ENCODE results near the gene PAK4.
"Not testable (repeated sequence)": the region's sequence is repeated elsewhere in the genome, so short reads cannot be mapped to it uniquely, and the experiment has no call there.

Gene PAK4

GRCh38 chr19:39111593-39112199 lies 13.9 kb upstream of the PAK4 start:
- Histone ChIP-seq H3K79me2 (ENCODE audit: insufficient read depth, low read depth) (no peaks in the 10 kb centered on the region), H2AFZ (ENCODE audit: low read depth) (no peak overlapping the region), H3K9ac (no peak overlapping the region), H3K27ac (no peak overlapping the region), H3K36me3 (ENCODE audit: insufficient read depth) (no peaks in the 10 kb centered on the region), H4K20me1 (ENCODE audit: insufficient read depth) (no peaks in the 10 kb centered on the region), H3K4me2 (no peak overlapping the region), H3K27me3 (ENCODE audit: insufficient read depth, low read depth) (no peaks in the 10 kb centered on the region), H3K4me1 (ENCODE audit: low read depth, poor library complexity, severe bottlenecking) (no peaks in the 10 kb centered on the region), H3K4me3 (IDR thresholded peaks at IDR 0.05; ENCODE audit: insufficient read depth, low read depth, low read length) (no peak overlapping the region)
- no peak for TF ChIP-seq CTCF (conservative IDR thresholded peaks at IDR 0.05; ENCODE audit: low read depth, low read length)

DNA sequence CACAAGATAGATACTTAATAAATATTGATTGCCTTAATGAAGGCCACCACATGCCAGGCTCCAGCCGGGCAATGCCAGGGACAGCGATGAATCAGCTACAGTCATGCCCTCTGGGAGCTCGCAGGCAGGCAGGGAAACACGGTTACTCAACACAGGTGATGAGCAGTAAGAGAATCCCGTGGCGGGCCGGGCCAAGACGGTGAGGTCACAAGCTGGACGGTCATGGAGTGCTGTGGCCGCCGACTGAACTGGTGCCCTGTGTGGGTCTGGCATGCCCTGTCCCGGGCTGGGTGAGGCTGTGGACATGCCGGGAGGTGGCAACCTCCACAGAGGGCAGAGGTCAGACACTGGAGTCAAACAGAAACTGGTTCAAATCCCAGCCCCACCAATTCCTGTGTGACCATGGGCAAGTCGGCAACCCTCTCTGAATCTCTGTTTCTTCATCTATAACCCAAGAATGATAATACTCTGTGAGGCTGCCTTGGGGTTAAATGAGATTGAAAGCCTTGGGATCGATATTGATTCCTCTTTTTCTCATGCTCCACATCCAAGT lies 13.2 kb upstream of the PAK4 start:
- Histone ChIP-seq H3K9ac (no peak overlapping the region), H3K27me3 (ENCODE audit: insufficient read depth, low read depth) (no peaks in the 10 kb centered on the region), H4K20me1 (ENCODE audit: insufficient read depth) (no peaks in the 10 kb centered on the region), H3K36me3 (ENCODE audit: insufficient read depth) (no peaks in the 10 kb centered on the region), H3K4me1 (ENCODE audit: low read depth, poor library complexity, severe bottlenecking) (no peaks in the 10 kb centered on the region), H3K4me3 (IDR thresholded peaks at IDR 0.05; ENCODE audit: insufficient read depth, low read depth, low read length) (no peak overlapping the region), H3K27ac (no peak overlapping the region), H3K4me2 (no peak overlapping the region), H2AFZ (ENCODE audit: low read depth) (no peak overlapping the region), H3K79me2 (ENCODE audit: insufficient read depth, low read depth) (no peaks in the 10 kb centered on the region)
- TF ChIP-seq CTCF (conservative IDR thresholded peaks at IDR 0.05; ENCODE audit: low read depth, low read length): no peak

- no peaks in the 10 kb centered on the region for H3K36me3 ChIP-seq (ENCODE audit: insufficient read depth)
- no peaks in the 10 kb centered on the region for H3K27me3 ChIP-seq (ENCODE audit: insufficient read depth, low read depth)
- no peaks in the 10 kb centered on the region for H4K20me1 ChIP-seq (ENCODE audit: insufficient read depth)
- H3K79me2 ChIP-seq (ENCODE audit: insufficient read depth, low read depth): no peaks in the 10 kb centered on the region
- no peak overlapping the region for H2AFZ ChIP-seq (ENCODE audit: low read depth)
- H3K4me2 ChIP-seq: no peak overlapping the region
- H3K9ac ChIP-seq: no peak overlapping the region
- TF ChIP-seq CTCF (conservative IDR thresholded peaks at IDR 0.05; ENCODE audit: low read depth, low read length): no peak
- no peak overlapping the region for H3K27ac ChIP-seq
- H3K4me3 ChIP-seq (IDR thresholded peaks at IDR 0.05; ENCODE audit: insufficient read depth, low read depth, low read length): no peak overlapping the region
- no peaks in the 10 kb centered on the region for H3K4me1 ChIP-seq (ENCODE audit: low read depth, poor library complexity, severe bottlenecking)
Measured at GRCh38 chr19:39113199-39113598, 12.4 kb upstream of the PAK4 start.

DNA sequence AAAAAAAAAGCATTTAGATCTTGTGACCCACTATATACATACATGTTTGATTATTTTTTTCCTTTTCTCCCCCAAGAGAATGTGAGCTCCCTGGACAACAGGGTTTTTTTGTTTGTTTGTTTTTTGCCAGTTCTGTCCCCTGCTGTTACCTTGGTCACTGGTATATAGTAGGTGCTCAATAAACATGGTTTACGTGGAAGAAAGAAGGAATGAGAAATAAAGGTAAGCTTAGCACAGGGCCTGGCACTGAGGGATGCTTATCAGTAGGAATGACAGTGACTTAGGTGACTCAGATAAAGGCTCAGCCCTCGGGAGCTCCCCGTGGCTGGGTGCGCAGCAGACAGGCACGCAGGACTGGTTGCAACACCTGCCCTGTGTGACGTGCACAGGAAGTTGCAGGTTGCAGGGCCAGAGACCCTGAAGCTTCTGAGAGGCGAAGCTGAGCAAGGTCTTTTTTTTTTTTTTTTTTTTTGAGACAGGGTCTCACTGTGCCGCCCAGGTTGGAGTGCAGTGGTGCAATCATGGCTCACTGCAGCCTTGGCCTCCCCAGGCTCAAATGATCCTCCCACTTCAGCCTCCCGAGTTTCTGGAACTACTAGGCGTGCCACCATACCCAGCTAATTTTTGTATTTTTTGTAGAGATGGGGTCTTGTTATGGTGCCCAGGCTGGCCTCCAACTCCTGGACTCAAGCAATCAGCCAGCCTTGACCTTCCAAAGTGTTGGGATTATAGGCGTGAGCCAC lies 10.3 kb upstream of the PAK4 start:
- Histone ChIP-seq H3K4me2 (no peak overlapping the region), H3K36me3 (ENCODE audit: insufficient read depth) (no peaks in the 10 kb centered on the region), H3K4me3 (IDR thresholded peaks at IDR 0.05; ENCODE audit: insufficient read depth, low read depth, low read length) (no peak overlapping the region), H3K9ac (no peak overlapping the region), H3K4me1 (ENCODE audit: low read depth, poor library complexity, severe bottlenecking) (no peaks in the 10 kb centered on the region), H3K79me2 (ENCODE audit: insufficient read depth, low read depth) (no peaks in the 10 kb centered on the region), H3K27me3 (ENCODE audit: insufficient read depth, low read depth) (no peaks in the 10 kb centered on the region), H3K27ac (no peak overlapping the region), H4K20me1 (ENCODE audit: insufficient read depth) (no peaks in the 10 kb centered on the region), H2AFZ (ENCODE audit: low read depth) (no peak overlapping the region)
- TF ChIP-seq CTCF (conservative IDR thresholded peaks at IDR 0.05; ENCODE audit: low read depth, low read length): no peak

GRCh38 chr19:39117023-39117422 lies 8.6 kb upstream of the PAK4 start:
- not testable (repeated sequence) for H4K20me1 ChIP-seq (ENCODE audit: insufficient read depth); H3K4me1 ChIP-seq (ENCODE audit: low read depth, poor library complexity, severe bottlenecking); H3K36me3 ChIP-seq (ENCODE audit: insufficient read depth); H3K4me2 ChIP-seq; H2AFZ ChIP-seq (ENCODE audit: low read depth); H3K9ac ChIP-seq; H3K27me3 ChIP-seq (ENCODE audit: insufficient read depth, low read depth); H3K4me3 ChIP-seq (IDR thresholded peaks at IDR 0.05; ENCODE audit: insufficient read depth, low read depth, low read length); H3K79me2 ChIP-seq (ENCODE audit: insufficient read depth, low read depth); H3K27ac ChIP-seq

Measured in KMS-11 (cell line).